Measurements from ENCODE around the gene SLC35F3. TPM values are rescaled to one million over a fixed set of nuclear protein-coding genes. Genes with fewer than 3 reads are reported as not detected.
A peak's percentile ranks its signal among the peaks of the same experiment; 100 is the strongest.

The SLC35F3 gene
- total RNA-seq, 2 donors from 2014 or later: 14.4 to 14.8 TPM

GRCh38 chr1:234154320-234155251 is 250.1 kb downstream of the SLC35F3 start:
- DNase-seq: peak; percentile 65
- no peaks in the 10 kb centered on the region for H3K36me3 ChIP-seq (ENCODE audit: control insufficient read depth, insufficient read depth, low read length)
- H3K9me3 Mint-ChIP-seq: no peaks in the 10 kb centered on the region
- no peak overlapping the region for H3K4me3 Mint-ChIP-seq
- no peaks in the 10 kb centered on the region for H3K9me3 ChIP-seq (ENCODE audit: control insufficient read depth, low read length)
- H3K4me1 ChIP-seq (ENCODE audit: control insufficient read depth, insufficient read depth, low read length): no peaks in the 10 kb centered on the region
- WGBS, 2 experiments (ENCODE audit: insufficient coverage in 1 of 2, insufficient read length in 1 of 2): 48 to 61% methylated on average over 3 to 6 of the region's 7 CpGs
- no peak overlapping the region for H3K9ac ChIP-seq (ENCODE audit: extremely low read depth, low read length, poor library complexity, severe bottlenecking)
- no peak overlapping the region for H3K4me3 ChIP-seq (ENCODE audit: low read length)
- H3K27ac Mint-ChIP-seq: no peak overlapping the region
- H3K27ac ChIP-seq (ENCODE audit: low read depth, low read length): no peak overlapping the region
- H3K4me1 Mint-ChIP-seq: peaks cover 17% of the 10 kb centered on the region
- no peaks in the 10 kb centered on the region for H3K27me3 Mint-ChIP-seq (ENCODE audit: insufficient read depth)
- H3K36me3 Mint-ChIP-seq (ENCODE audit: low read depth): no peaks in the 10 kb centered on the region
- H3K27me3 ChIP-seq (ENCODE audit: control insufficient read depth, insufficient read depth, low read length, poor library complexity, severe bottlenecking): no peaks in the 10 kb centered on the region
- peak; percentile 87 for TF ChIP-seq CTCF (conservative IDR thresholded peaks at IDR 0.05)

DNA sequence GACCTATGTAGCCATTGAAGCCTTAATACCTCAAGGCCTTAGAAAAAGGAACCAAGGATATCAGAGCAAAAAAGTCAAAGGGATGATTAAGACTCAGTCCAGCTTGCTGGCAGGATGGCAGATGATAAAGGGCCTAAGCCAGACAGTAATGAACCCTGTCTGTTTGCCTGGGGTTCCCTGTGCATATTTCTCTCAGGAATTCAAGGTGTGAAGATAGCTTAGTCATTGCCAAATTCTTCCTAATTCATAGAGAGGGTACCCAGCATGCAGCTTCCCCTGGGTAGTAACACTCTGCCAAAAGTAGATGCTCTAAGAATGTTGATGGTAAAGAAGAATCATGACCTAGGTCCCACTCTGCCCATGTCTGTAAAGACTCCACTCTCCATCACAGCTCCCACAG is 258.2 kb downstream of the SLC35F3 start:
- no peak overlapping the region for H3K27ac Mint-ChIP-seq

DNA sequence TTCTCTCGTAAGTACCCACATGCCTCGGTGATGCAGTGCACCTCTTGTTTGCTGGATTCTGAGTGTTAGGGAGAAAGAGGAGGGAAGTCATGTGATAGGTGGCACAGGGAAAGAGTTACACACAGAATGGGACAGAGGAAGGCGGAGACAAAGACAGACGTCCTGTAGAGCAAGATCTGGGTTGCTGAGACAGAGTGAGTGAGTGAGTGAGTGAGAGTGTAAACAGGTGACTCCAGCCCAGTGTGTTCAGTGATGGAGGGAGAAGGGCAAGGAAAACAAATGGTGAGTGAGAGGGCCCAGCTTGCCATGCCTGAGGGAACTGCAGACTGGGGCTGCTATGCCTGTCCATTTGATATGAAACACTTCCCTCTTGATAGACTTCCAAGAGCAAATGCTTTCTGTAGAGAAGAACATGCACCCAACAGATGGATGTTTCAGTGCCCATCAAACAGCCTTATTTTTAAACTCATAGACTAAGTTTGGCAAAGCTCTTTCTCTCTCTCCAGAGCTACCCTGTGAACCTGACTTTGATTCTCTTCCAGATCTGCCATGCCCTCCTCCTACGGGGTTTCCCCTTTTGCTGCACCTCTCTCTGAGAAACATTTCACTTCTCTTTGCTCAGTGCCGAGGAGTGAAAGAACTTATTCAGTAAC is 258.9 kb downstream of the SLC35F3 start:
- no peak overlapping the region for H3K27ac Mint-ChIP-seq
- H3K27me3 Mint-ChIP-seq (ENCODE audit: insufficient read depth): no peaks in the 10 kb centered on the region
- H3K27ac ChIP-seq (ENCODE audit: low read depth, low read length): no peak overlapping the region
- H3K4me1 ChIP-seq (ENCODE audit: control insufficient read depth, insufficient read depth, low read length): no peaks in the 10 kb centered on the region
- no peak for DNase-seq
- no peaks in the 10 kb centered on the region for H3K36me3 Mint-ChIP-seq (ENCODE audit: low read depth)
- no peaks in the 10 kb centered on the region for H3K9me3 ChIP-seq (ENCODE audit: control insufficient read depth, low read length)
- H3K4me3 Mint-ChIP-seq: no peak overlapping the region
- no peak for TF ChIP-seq CTCF (conservative IDR thresholded peaks at IDR 0.05)
- no peaks in the 10 kb centered on the region for H3K36me3 ChIP-seq (ENCODE audit: control insufficient read depth, insufficient read depth, low read length)
- no peak overlapping the region for H3K4me3 ChIP-seq (ENCODE audit: low read length)
- no peak overlapping the region for H3K9ac ChIP-seq (ENCODE audit: extremely low read depth, low read length, poor library complexity, severe bottlenecking)
- 82 to 83% methylated on average over 4 to 6 of the region's 6 CpGs for WGBS, 2 experiments (ENCODE audit: insufficient coverage in 1 of 2, insufficient read length in 1 of 2)
- H3K4me1 Mint-ChIP-seq: peaks cover 17% of the 10 kb centered on the region
- no peaks in the 10 kb centered on the region for H3K9me3 Mint-ChIP-seq
- no peaks in the 10 kb centered on the region for H3K27me3 ChIP-seq (ENCODE audit: control insufficient read depth, insufficient read depth, low read length, poor library complexity, severe bottlenecking)

More for the DNA sequence above, 258.2 kb downstream of the SLC35F3 start:
- Histone ChIP-seq H3K4me1 (ENCODE audit: control insufficient read depth, insufficient read depth, low read length) (no peaks in the 10 kb centered on the region), H3K27ac (ENCODE audit: low read depth, low read length) (no peak overlapping the region), H3K9ac (ENCODE audit: extremely low read depth, low read length, poor library complexity, severe bottlenecking) (no peak overlapping the region), H3K27me3 (ENCODE audit: control insufficient read depth, insufficient read depth, low read length, poor library complexity, severe bottlenecking) (no peaks in the 10 kb centered on the region), H3K4me3 (ENCODE audit: low read length) (no peak overlapping the region), H3K9me3 (ENCODE audit: control insufficient read depth, low read length) (no peaks in the 10 kb centered on the region), H3K36me3 (ENCODE audit: control insufficient read depth, insufficient read depth, low read length) (no peaks in the 10 kb centered on the region)
- Mint-ChIP-seq H3K27me3 (ENCODE audit: insufficient read depth) (no peaks in the 10 kb centered on the region), H3K4me3 (no peak overlapping the region), H3K36me3 (ENCODE audit: low read depth) (no peaks in the 10 kb centered on the region), H3K4me1 (peaks cover 17% of the 10 kb centered on the region), H3K9me3 (no peaks in the 10 kb centered on the region)
- DNase-seq: peak; percentile 56
- TF ChIP-seq CTCF (conservative IDR thresholded peaks at IDR 0.05): no peak
